Peyer's patch (tissue), 4 donors: Measurements from ENCODE around the gene CLCA1.

Experiments
- CTCF ChIP-seq, 6 experiments: fragments of 450-650 bp in 4 of 6; fragments of 200-600 bp in 2 of 6; sonication (generic) in 1 of 6; IDR thresholded peaks; one replicate each; pipeline ENCODE4 v1.5.1; 2017 to 2019; ENCODE audit warnings: antibody characterized with exemption in 6 of 6, mild to moderate bottlenecking in 3 of 6, moderate library complexity in 1 of 6
- POLR2A ChIP-seq, 2 donors: fragments of 450-650 bp; IDR thresholded peaks; one replicate each; pipeline ENCODE4 v1.5.1; 2017; ENCODE audit warnings: antibody characterized with exemption in 2 of 2, mild to moderate bottlenecking in 2 of 2, moderate library complexity in 2 of 2

DNA sequence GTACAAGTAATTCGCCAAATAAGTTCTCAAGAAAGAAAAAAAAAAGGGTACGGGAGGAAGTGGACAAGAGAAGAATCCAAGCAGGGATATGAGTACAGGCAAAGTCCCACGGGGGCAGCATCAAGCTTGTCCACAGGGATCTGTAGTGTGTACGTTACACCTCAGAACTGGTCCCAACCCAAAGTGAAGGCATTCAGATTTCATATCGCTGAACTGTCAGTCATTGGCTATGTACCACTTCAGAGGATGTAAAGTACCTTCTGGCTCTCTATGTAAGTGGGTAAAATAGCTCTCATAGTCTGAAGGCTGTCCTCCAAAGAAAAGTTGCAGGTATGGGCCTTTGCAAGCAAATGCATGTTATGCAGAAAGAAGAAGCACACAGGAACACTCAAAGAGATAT, 70.0 kb downstream of the CLCA1 start:
- TF ChIP-seq CTCF (IDR thresholded peaks at IDR 0.05) = no peak
- no peak for TF ChIP-seq POLR2A (IDR thresholded peaks at IDR 0.05)
